Heart left ventricle (tissue), 13 donors: ENCODE results near the gene ALG8.

Experiments
- CTCF ChIP-seq, 12 donors: fragments of 200-600 bp; sonication (generic) in 4 of 12; IDR thresholded peaks; one replicate each; pipeline versions ENCODE4 v1.5.0 to v1.8.0; 2018 to 2022; ENCODE audit warnings: antibody characterized with exemption in 12 of 12, mild to moderate bottlenecking in 5 of 12
- POLR2A ChIP-seq, 2 donors: fragments of 450-650 bp; IDR thresholded peaks; one replicate each; pipeline ENCODE4 v1.6.1; 2017; ENCODE audit warnings: antibody characterized with exemption in 2 of 2, mild to moderate bottlenecking in 2 of 2, moderate library complexity in 2 of 2
- donor health status: ischemic (EF 13 %, LVEDD 7.1; RV severe dilation, severe dysfunction).
- donor health status: DM: no; HTN: yes; CAD: no.
- donor health status: DM: no; HTN: no; CAD: no.
- donor health status: ischemic (EF 25% LVEDD 6.9; RV normal size, moderate dysfunction).
- donor health status: ischemic (EF 25% LVEDD 5.7; RV mildly dilated, moderate dysfunction).
- donor health status: ischemic (EF 35%, LVEDD 5.7; RV mildly dilated, moderate dysfunction).
- donor health status: nonischemic (EF 11% LVEDD 7.7; RV severe dilation, severe dysfunction).
- donor health status: DM: yes; HTN: yes; CAD: no.
- donor health status: PGD.
- donor health status: ischemic (EF 29% LVEDD 5.4; RV normal size, mild dysfunction).
- donor health status: nonischemic (EF 23%, LVEDD 6.1; RV moderate dilation, normal function).

GRCh38 chr11:78063440-78064181 is 75.8 kb downstream of the ALG8 start, which contains the start of gene THRSP:
- TF ChIP-seq POLR2A (IDR thresholded peaks at IDR 0.05) (no peak), CTCF (IDR thresholded peaks at IDR 0.05) (no peak)
